GM12878 (cell line): ENCODE measurements around the gene ZSCAN26. TPM values are rescaled to one million over a fixed set of nuclear protein-coding genes. Genes with fewer than 3 reads are reported as not detected.

Source experiments
- ATAC-seq: fragments of 200-7000 bp; cut with Tn5 transposase; 3 replicates; pipeline ENCODE4 v1.9.1; 2020; ENCODE audit warnings: mild to moderate bottlenecking, moderate library complexity
- BruUV-seq: library from RNA; stranded (reverse); fragments of 400-500 nt; replicated peaks from 2 replicates; lab custom pipeline; 2021; lab: Mats Ljungman, UMichigan
- CTCF ChIA-PET: fragments of 300-600 bp; sonication (Branson Sonifier 250); formaldehyde crosslinking; extraction: SDS; loops from one replicate; lab custom pipeline; 2021; ENCODE audit warnings: inconsistent platforms; lab: Yijun Ruan, JAX
- POLR2A ChIA-PET: fragments of 350-600 bp; formaldehyde crosslinking; extraction: SDS; loops from one replicate; lab custom pipeline; 2021; ENCODE audit warnings: inconsistent platforms; lab: Charles Lee
- RAD21 ChIA-PET: fragments of 300-600 bp; sonication (Branson Sonifier 250); formaldehyde crosslinking; loops from one replicate; lab custom pipeline; 2023; ENCODE audit warnings: antibody characterized with exemption; ENCODE audit not compliant: unreplicated experiment; lab: Charles Lee
- SMC1A ChIA-PET: fragments of 300-600 bp; sonication (Branson Sonifier 250); formaldehyde crosslinking; loops from one replicate; lab custom pipeline; 2023; ENCODE audit not compliant: unreplicated experiment, uncharacterized antibody; lab: Charles Lee
- DNase-seq: peaks from one replicate; pipeline ENCODE4 v3.0.0-alpha.2; 2011; ENCODE audit warnings: low read depth, low spot score
- FAIRE-seq: peaks from 3 replicates; lab custom pipeline; 2011; peaks lifted over from hg19 to GRCh38; lab: Jason Lieb, UNC
- H2AFZ ChIP-seq: 2 replicates; pipeline ENCODE4 v1.6.0; 2011; ENCODE audit warnings: low read depth, low read length, control low read depth; ENCODE audit not compliant: control insufficient read depth
- H3K27ac ChIP-seq: 2 replicates; pipeline ENCODE4 v1.5.1; 2011; ENCODE audit warnings: control low read depth; ENCODE audit not compliant: control insufficient read depth, insufficient read depth
- H3K27me3 ChIP-seq, 2 experiments: replicated peaks in 1 of 2; 2 replicates each; pipeline versions ENCODE4 v1.6.0 to v1.6.1; 2011; ENCODE audit warnings: low read length in 1 of 2; ENCODE audit not compliant: control insufficient read depth in 2 of 2, insufficient read depth in 2 of 2
- H3K36me3 ChIP-seq, 2 experiments: 2 replicates each; pipeline ENCODE4 v1.5.1; 2011; ENCODE audit warnings: low read length in 1 of 2; ENCODE audit not compliant: control insufficient read depth in 2 of 2, insufficient read depth in 2 of 2
- H3K4me1 ChIP-seq: 2 replicates; pipeline ENCODE4 v1.6.1; 2011; ENCODE audit warnings: mild to moderate bottlenecking, low read length, moderate library complexity, mixed read lengths; ENCODE audit not compliant: control insufficient read depth, insufficient read depth
- H3K4me2 ChIP-seq: 2 replicates; pipeline ENCODE4 v1.6.0; 2011; ENCODE audit warnings: control low read depth; ENCODE audit not compliant: control insufficient read depth, insufficient read depth
- H3K4me3 ChIP-seq: fragments of 200-600 bp; sonication (generic); 2 replicates; pipeline ENCODE4 v1.5.1; 2016
- H3K79me2 ChIP-seq: 2 replicates; pipeline ENCODE4 v1.6.0; 2011; ENCODE audit warnings: low read length; ENCODE audit not compliant: control insufficient read depth, insufficient read depth
- H3K9ac ChIP-seq: 2 replicates; pipeline ENCODE4 v1.8.0; 2011; ENCODE audit warnings: low read length, control low read depth, mixed read lengths; ENCODE audit not compliant: control insufficient read depth, insufficient read depth
- H3K9me3 ChIP-seq: replicated peaks from 3 replicates; pipeline ENCODE4 v1.5.1; 2011; ENCODE audit warnings: mild to moderate bottlenecking, low read length; ENCODE audit not compliant: control insufficient read depth, insufficient read depth
- H4K20me1 ChIP-seq: 2 replicates; pipeline ENCODE4 v1.6.0; 2011; ENCODE audit not compliant: control insufficient read depth, insufficient read depth
- BCL11A ChIP-seq: IDR thresholded peaks from 2 replicates; pipeline ENCODE4 v1.6.1; 2011; ENCODE audit warnings: low read depth, low read length
- CBFB ChIP-seq: IDR thresholded peaks from 2 replicates; pipeline ENCODE4 v1.6.1; 2016; ENCODE audit warnings: antibody characterized with exemption, low read depth
- CREB1 ChIP-seq: IDR thresholded peaks from 2 replicates; pipeline ENCODE4 v1.6.1; 2012; ENCODE audit warnings: low read depth, mild to moderate bottlenecking, inconsistent platforms
- HDAC2 ChIP-seq: fragments of 200-600 bp; sonication (generic); IDR thresholded peaks from 2 replicates; pipeline ENCODE4 v1.6.1; 2017
- MEF2B ChIP-seq: fragments of 450-650 bp; IDR thresholded peaks from 2 replicates; pipeline ENCODE4 v1.6.1; 2018; ENCODE audit warnings: mild to moderate bottlenecking, moderate library complexity; ENCODE audit not compliant: partially characterized antibody, poor library complexity, severe bottlenecking
- PAX5 ChIP-seq: IDR thresholded peaks from 2 replicates; pipeline ENCODE4 v1.6.1; 2011; ENCODE audit warnings: low read depth, low read length, borderline replicate concordance
- POLR2AphosphoS5 ChIP-seq: IDR thresholded peaks from 2 replicates; pipeline ENCODE4 v1.6.1; 2011; ENCODE audit warnings: mild to moderate bottlenecking, low read length, inconsistent platforms
- RB1 ChIP-seq: fragments of 450-650 bp; formaldehyde crosslinking; IDR thresholded peaks from 2 replicates; pipeline ENCODE4 v1.6.1; 2017; ENCODE audit warnings: mild to moderate bottlenecking, borderline replicate concordance
- RELB ChIP-seq: fragments of 450-650 bp; IDR thresholded peaks from 2 replicates; pipeline ENCODE4 v1.6.1; 2017; ENCODE audit warnings: low read depth, mild to moderate bottlenecking, moderate library complexity
- SMC3 ChIP-seq: IDR thresholded peaks from 2 replicates; pipeline ENCODE4 v1.6.1; 2011; ENCODE audit warnings: low read length, improper control_type of control experiment, borderline replicate concordance
- SREBF1 ChIP-seq: IDR thresholded peaks from 2 replicates; pipeline ENCODE4 v1.6.1; 2012; ENCODE audit warnings: mild to moderate bottlenecking, low read length
- TAF1 ChIP-seq: IDR thresholded peaks from 2 replicates; pipeline ENCODE4 v1.6.1; 2011; ENCODE audit warnings: mild to moderate bottlenecking, low read depth, low read length, borderline replicate concordance
- YY1 ChIP-seq: IDR thresholded peaks from 2 replicates; pipeline ENCODE4 v1.6.1; 2011; ENCODE audit warnings: low read depth, mild to moderate bottlenecking, low read length
- in situ Hi-C: fragments of 300-500 bp; cut with MboI; formaldehyde crosslinking; loops from 9 replicates; pipeline ENCODE4 v1.14.3; 2018; ENCODE audit warnings: mixed read lengths
- intact Hi-C: fragments of 100-400 bp; cut with micrococcal nuclease; formaldehyde crosslinking; loops from one replicate; pipeline ENCODE4 v1.14.2; 2022; ENCODE audit not compliant: unreplicated experiment
- polyA plus RNA-seq, 11 experiments: library from polyadenylated mRNA; depleted of rRNA in 4 of 11; unstranded in 6 of 11; stranded (reverse) in 5 of 11; fragments of >200 nt; fragmentation: Nextera tagmentation in 4 of 11; fragmentation: Illumina TruSeq in 1 of 11; extraction: Ambion mirVana in 4 of 11; extraction: Trizol in 1 of 11; gene quantifications; 1 replicate in 1 of 11; 2 replicates in 10 of 11; pipeline versions ENCODE4 v1.2.1 to v1.2.3, GENCODE V29; 2011 to 2016; ENCODE audit warnings: inconsistent platforms in 2 of 11, missing spikeins in 2 of 11, low read depth in 1 of 11
- total RNA-seq, 4 experiments: library from RNA; depleted of rRNA in 3 of 4; stranded (reverse); fragments of >200 nt in 3 of 4; fragmentation: Illumina TruSeq in 1 of 4; extraction: Trizol in 1 of 4; gene quantifications; 2 replicates each; pipeline versions ENCODE4 v1.2.1 to v1.2.3, GENCODE V29; 2013 to 2021
- TF ChIP-seq, protein P1 (sequence below): IDR thresholded peaks from 2 replicates; pipeline ENCODE4 v1.6.1; 2011; ENCODE audit warnings: borderline replicate concordance, low read depth, mild to moderate bottlenecking, moderate library complexity, low read length; ENCODE audit not compliant: insufficient read depth, poor library complexity, severe bottlenecking
- TF ChIP-seq, protein P2 (sequence below): fragments of 450-650 bp; IDR thresholded peaks from 2 replicates; pipeline ENCODE4 v1.6.1; 2017; ENCODE audit warnings: mild to moderate bottlenecking, low read depth, inconsistent platforms; ENCODE audit not compliant: poor library complexity, severe bottlenecking
- TF ChIP-seq, protein P3 (sequence below): fragments of 450-650 bp; conservative IDR thresholded peaks from 2 replicates; pipeline ENCODE4 v1.6.1; 2017; ENCODE audit warnings: mild to moderate bottlenecking, moderate library complexity

ZSCAN26 gene
- total and polyA plus RNA-seq, 10 of the 15 experiments (the other 5 are each of a cell fraction or from before 2014, with no cell fraction given) = 4.5 to 13.3 (median 6.5) TPM

- TF ChIP-seq, protein P1, sequence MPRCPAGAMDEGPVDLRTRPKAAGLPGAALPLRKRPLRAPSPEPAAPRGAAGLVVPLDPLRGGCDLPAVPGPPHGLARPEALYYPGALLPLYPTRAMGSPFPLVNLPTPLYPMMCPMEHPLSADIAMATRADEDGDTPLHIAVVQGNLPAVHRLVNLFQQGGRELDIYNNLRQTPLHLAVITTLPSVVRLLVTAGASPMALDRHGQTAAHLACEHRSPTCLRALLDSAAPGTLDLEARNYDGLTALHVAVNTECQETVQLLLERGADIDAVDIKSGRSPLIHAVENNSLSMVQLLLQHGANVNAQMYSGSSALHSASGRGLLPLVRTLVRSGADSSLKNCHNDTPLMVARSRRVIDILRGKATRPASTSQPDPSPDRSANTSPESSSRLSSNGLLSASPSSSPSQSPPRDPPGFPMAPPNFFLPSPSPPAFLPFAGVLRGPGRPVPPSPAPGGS = no peak
- TF ChIP-seq RB1 (no peak), MEF2B (no peak), PAX5 (no peak), HDAC2 (no peak), BCL11A (no peak)
These were observed 734 bp downstream of the ZSCAN26 start (continued) for GRCh38 chr6:28267695-28268059.

DNA sequence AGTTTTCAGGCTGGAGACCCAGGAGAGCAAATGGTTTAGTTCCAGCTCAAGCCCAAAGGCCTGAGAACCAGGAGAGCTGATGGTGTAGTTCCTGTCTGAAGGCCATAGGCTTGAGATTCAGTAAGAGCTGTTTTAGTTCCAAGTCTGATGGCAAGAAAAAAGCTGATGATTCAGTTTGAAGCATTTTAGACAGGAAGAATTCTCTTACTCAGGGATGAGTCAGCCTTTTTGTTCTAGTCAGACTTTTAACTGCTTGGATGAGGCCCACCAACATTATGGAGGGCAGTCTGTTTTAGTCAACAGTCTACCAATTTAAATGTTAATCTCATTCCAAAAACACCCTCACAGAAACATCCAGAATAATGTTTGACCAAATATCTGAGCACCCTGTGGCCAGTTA, 2.5 kb downstream of the ZSCAN26 start:
- SMC1A ChIA-PET = interaction anchor here (1.3 to 1.8 kb wide), 3 partner anchors 10 to 66 kb away, joined by 3 to 4 read pairs (median 4); no protein-coding TSS in a partner anchor
- TF ChIP-seq YY1 (no peak), CBFB (no peak), SMC3 (no peak), TAF1 (no peak), SREBF1 (no peak), CREB1 (no peak), RELB (no peak), POLR2AphosphoS5 (no peak)
- TF ChIP-seq, protein P2, sequence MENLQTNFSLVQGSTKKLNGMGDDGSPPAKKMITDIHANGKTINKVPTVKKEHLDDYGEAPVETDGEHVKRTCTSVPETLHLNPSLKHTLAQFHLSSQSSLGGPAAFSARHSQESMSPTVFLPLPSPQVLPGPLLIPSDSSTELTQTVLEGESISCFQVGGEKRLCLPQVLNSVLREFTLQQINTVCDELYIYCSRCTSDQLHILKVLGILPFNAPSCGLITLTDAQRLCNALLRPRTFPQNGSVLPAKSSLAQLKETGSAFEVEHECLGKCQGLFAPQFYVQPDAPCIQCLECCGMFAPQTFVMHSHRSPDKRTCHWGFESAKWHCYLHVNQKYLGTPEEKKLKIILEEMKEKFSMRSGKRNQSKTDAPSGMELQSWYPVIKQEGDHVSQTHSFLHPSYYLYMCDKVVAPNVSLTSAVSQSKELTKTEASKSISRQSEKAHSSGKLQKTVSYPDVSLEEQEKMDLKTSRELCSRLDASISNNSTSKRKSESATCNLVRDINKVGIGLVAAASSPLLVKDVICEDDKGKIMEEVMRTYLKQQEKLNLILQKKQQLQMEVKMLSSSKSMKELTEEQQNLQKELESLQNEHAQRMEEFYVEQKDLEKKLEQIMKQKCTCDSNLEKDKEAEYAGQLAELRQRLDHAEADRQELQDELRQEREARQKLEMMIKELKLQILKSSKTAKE = no peak
- TF ChIP-seq, protein P3, sequence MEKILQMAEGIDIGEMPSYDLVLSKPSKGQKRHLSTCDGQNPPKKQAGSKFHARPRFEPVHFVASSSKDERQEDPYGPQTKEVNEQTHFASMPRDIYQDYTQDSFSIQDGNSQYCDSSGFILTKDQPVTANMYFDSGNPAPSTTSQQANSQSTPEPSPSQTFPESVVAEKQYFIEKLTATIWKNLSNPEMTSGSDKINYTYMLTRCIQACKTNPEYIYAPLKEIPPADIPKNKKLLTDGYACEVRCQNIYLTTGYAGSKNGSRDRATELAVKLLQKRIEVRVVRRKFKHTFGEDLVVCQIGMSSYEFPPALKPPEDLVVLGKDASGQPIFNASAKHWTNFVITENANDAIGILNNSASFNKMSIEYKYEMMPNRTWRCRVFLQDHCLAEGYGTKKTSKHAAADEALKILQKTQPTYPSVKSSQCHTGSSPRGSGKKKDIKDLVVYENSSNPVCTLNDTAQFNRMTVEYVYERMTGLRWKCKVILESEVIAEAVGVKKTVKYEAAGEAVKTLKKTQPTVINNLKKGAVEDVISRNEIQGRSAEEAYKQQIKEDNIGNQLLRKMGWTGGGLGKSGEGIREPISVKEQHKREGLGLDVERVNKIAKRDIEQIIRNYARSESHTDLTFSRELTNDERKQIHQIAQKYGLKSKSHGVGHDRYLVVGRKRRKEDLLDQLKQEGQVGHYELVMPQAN = no peak

More for the DNA sequence above, 2.5 kb downstream of the ZSCAN26 start:
- no peak overlapping the region for H3K4me2 ChIP-seq
- no peaks in the 10 kb centered on the region; the same call in 2 of the 3 replicates for H3K9me3 ChIP-seq
- no peak overlapping the region for H3K4me3 ChIP-seq
- H3K27me3 ChIP-seq = no peaks in the 10 kb centered on the region
- H3K27ac ChIP-seq = no peak overlapping the region
- no peaks in the 10 kb centered on the region for H3K4me1 ChIP-seq
- FAIRE-seq (no peak), ATAC-seq (no peak), DNase-seq (no peak)
- intact Hi-C loops (loop anchor here (5.0 kb wide), 2 partner anchors 68 to 88 kb away; partner anchors contain the start of gene ZSCAN31), in situ Hi-C loops (no loop called here)
- RAD21 ChIA-PET = interaction anchor here (0.8 kb wide), 1 partner anchor 17 kb away, joined by 3 read pairs; the partner anchor contains the start of gene ZKSCAN4
- no peaks in the 10 kb centered on the region for H4K20me1 ChIP-seq
- H3K36me3 ChIP-seq = no peaks in the 10 kb centered on the region; a peak in 3 of 4 replicates
- POLR2A ChIA-PET = interaction anchor here (1.4 to 1.5 kb wide), 2 partner anchors 10 to 58 kb away, joined by 3 to 5 read pairs; no protein-coding TSS in a partner anchor
- peaks cover 11% of the 10 kb centered on the region for H3K79me2 ChIP-seq
- no peak overlapping the region for H3K9ac ChIP-seq
- H2AFZ ChIP-seq = no peak overlapping the region
- no TSS peak for BruUV-seq
- CTCF ChIA-PET = no interaction called here
